Endometrium (tissue), 2 donors: ENCODE results near the gene ADM2.
"Not testable (repeated sequence)": the region's sequence is repeated elsewhere in the genome, so short reads cannot be mapped to it uniquely, and the experiment has no call there.

Experiments used
- FAIRE-seq: peaks from 2 replicates; lab custom pipeline; 2012; peaks lifted over from hg19 to GRCh38; lab: Jason Lieb, UNC
- donor health status: control.
- donor health status: control.

The ADM2 gene, protein sequence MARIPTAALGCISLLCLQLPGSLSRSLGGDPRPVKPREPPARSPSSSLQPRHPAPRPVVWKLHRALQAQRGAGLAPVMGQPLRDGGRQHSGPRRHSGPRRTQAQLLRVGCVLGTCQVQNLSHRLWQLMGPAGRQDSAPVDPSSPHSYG

DNA sequence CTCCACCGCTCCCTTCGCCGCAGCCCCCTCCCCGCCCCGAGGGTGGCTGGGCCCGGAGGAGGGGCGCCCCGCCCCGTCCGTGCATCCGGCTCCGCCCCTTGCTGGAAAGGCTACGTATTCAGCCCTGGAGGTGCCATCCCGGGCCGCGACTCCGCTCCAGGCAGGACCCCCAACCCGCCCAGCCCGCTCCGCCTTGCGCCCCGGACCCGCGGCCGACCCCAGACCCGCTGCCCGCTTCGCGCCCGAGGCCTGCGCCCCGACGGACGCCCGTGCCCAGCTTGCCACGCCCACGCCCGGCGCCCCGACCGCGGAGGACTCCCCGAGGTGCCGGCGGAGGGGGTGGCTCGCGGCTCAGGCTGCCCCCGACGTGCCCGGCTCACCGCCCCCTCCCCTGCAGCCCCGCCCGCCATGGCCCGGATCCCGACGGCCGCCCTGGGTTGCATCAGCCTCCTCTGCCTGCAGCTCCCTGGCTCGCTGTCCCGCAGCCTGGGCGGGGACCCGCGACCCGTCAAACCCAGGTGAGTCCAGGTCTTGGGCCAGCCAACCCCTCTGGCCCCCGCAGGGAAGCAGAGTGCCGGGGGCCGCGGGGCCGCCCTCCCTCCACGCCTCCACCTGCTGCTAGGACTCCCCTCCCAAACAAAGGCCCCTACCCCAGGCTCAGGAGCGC is at the start of gene ADM2:
Gene ADM2, plus strand, starts transcription at position 104 of the 667 bp plus-strand sequence. Its CDS starts 305 bp downstream, at position 409.
- FAIRE-seq: no peak

DNA sequence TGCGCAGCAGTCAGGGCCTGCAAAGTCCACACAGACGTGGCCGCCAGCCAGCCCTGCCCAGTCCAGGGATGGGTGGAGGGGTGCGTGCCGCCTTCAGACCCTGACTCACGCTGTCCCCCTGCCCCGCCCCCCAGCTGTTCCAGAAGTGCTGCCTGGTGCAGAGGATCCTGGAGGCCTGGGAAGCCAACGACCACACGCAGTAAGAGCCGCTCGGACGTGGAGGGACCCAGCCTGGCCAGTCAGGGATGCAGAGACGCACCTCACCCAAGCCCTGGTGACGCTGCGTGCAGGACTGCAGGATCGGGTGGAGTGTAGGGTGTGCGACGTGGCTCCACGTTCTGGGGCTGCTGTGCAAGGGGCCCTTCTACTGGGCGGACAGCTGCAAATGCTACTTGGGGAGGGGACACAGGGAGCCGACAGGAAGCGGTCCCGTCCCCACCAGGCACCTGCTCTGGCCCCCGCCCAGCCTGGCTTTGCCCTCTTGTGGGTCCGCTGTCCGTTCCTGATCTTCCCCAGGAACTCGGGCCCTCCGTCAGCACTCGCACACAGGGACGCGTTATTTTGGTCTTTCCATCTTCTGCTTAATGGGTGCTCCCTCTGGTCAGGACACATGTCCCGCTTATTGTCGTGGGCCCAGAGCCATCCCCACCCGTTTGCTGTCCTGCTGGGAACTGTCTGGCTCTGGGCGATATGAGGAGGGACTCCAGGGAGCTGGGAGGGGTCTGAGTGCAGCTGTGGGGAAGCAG is 49.0 kb upstream of the ADM2 start:
- FAIRE-seq: no peak

DNA sequence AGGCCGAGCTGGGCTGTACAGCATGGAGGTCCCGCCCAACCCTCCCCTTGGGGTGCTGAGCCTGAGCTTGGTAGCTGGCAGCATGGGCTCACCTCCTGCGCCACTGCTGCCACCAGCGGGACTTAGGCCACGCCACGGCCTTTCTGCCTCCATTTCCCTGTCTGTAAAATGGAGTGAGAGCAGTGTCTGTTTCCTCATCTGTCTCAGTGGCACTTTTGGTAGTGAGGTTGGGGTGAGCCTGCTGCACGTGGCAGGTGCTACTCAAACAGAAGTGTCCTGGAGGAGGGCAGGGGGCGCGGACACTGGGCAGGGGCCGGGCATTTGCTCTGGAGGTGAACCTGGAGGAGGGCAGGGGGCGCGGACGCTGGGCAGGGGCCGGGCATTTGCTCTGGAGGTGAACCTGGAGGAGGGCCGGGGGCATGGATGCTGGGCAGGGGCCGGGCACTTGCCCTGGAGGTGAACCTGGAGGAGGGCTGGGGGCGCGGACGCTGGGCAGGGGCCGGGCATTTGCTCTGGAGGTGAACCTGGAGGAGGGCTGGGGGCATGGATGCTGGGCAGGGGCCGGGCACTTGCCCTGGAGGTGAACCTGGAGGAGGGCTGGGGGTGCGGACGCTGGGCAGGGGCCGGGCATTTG is 48.3 kb upstream of the ADM2 start:
- FAIRE-seq: not testable (repeated sequence)

DNA sequence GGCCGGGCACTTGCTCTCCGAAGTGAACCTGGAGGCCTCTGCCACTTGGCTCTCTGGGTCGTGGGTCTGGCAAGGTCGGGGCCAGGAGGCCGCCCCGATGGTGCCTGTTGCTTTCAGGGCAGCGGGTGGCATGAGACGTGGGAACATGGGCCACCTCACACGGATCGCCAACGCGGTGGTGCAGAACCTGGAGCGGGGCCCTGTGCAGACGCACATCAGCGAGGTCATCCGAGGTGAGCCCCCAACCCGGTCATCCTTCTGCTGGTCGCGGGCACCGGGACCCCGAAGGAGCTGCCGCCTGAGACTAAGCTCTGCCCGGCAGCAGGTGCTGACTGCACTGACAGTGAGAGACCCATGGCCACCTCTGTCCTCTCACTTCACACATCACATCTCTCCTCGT is 46.5 kb upstream of the ADM2 start:
- FAIRE-seq: no peak

DNA sequence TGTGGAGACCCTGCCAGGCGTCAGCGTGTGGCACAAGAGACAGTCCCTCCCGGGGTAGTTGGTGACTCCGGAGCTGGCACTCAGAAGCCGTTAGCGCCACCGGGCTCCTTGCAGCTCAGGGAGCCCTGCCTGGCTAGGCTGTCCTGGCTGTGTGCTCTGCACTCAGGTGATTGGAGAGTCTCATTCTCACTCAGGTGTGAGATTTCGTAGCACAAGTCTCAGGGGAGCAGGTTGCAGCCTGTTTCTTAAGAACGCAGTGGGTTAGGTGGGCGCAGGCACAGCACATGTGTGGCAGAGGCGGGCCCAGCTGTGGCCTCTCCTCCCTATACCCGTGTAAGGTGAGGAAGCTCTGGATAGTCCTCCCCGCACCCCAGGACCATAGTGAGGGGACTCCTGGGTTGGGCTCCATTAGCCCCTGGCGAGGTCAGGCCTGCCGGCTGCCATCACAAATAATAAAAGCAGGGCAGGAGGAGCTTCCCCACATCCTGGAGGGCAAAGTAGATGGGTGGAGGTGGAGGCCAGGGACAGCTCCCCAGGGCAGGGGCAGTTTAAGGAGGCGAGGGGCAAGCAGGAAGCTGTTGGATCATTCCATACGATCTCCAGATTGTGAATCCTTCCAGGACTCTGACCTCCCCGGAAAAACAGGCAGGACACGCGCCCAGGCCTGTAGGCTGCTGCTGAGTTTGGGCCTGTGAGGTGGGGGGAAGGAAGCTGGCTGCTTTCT is 45.9 kb upstream of the ADM2 start:
- no peak for FAIRE-seq

DNA sequence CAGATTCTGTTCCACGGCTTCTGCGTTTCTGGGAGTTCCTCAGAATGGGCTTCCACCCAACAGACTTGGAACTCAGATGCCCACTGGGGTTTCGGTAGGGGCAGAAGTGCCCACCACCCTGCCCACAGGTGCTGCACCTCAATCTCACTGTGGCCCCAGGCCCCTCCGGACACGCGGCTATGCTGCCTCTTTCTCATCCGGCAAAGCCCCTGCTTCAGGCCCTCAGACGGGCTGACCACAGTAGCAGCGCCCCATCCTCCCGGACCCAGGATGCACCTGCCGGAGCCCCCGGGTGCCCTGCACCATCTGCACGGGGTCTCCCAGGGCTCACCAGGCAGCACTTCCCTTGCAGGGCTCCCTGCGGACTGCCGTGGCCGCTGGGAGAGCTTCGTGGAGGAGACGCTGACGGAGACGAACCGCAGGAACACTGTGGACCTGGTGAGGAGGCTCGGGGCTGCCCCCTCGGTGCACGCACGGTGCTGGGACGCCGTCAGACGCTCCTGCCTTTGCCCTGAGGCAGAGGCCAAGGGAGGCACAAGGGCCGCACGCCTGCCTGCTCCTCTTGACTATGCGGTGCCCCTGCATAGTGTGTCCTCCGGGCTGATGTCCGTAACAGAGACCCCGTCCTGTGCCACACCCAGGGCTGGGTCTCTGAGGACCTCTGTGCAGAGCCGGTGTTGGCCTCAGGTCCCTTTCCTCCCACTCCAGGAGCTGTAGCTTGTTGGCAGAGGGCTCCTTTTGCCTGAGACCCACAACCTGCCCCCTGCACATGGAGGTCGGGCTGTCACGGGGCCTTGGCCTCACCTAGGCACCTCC is 45.1 kb upstream of the ADM2 start:
- FAIRE-seq: no peak

DNA sequence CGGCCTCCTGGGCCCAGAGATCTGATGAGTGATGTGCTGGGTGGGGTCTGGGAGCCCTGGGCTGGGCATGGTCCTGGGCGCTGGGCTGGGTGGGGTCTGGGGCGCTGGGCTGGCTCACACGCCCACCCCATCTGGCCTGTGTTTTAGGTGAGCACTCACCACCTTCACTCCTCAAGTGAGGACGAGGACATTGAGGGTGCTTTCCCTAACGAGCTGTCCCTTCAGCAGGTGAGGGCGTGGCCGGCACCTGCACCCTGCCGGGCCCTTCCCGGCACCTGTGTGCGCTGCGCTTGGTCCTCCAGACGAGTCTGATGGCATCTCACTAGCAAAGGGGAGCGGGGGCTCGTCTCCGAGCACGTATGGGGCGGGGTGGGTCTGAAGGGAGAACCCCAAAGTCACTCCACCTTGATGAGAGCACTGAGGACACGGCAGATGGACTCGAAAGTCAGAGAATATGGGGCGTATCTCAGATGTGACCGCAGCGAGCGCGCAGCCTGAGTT is 44.5 kb upstream of the ADM2 start:
- no peak for FAIRE-seq

DNA sequence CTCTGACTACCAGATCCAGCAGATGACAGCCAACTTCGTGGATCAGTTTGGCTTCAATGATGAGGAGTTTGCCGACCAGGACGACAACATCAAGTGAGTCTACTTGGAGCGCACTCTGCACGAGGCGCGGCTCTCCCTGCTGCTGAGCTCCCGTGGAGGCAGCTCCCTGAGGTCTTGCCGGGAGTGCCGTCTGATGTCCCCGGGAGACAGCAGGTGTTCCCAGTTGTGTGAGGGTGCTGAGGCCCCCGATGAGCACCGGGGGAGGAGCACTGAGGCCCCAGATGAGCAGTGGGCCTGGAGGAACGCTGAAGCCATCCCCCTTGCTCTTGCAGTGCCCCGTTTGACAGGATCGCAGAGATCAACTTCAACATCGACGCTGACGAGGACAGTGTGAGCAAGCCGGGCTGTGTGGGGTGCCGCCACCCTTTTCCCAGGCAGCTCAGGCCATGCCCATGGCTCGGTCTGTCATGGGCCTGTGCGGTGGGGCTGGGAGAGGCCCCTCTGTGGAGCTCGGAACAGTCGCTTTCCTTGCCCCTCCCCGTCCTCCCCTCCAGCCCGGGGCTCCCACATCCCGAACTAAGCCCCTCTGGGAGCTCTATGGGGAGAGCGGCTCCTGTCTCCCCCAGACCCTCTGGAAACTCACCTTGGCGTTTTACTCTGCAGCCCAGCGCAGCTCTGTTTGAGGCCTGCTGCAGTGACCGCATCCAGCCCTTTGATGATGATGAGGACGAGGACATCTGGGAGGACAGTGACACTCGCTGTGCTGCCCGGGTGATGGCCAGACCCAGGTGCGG is 43.6 kb upstream of the ADM2 start:
- FAIRE-seq: no peak

DNA sequence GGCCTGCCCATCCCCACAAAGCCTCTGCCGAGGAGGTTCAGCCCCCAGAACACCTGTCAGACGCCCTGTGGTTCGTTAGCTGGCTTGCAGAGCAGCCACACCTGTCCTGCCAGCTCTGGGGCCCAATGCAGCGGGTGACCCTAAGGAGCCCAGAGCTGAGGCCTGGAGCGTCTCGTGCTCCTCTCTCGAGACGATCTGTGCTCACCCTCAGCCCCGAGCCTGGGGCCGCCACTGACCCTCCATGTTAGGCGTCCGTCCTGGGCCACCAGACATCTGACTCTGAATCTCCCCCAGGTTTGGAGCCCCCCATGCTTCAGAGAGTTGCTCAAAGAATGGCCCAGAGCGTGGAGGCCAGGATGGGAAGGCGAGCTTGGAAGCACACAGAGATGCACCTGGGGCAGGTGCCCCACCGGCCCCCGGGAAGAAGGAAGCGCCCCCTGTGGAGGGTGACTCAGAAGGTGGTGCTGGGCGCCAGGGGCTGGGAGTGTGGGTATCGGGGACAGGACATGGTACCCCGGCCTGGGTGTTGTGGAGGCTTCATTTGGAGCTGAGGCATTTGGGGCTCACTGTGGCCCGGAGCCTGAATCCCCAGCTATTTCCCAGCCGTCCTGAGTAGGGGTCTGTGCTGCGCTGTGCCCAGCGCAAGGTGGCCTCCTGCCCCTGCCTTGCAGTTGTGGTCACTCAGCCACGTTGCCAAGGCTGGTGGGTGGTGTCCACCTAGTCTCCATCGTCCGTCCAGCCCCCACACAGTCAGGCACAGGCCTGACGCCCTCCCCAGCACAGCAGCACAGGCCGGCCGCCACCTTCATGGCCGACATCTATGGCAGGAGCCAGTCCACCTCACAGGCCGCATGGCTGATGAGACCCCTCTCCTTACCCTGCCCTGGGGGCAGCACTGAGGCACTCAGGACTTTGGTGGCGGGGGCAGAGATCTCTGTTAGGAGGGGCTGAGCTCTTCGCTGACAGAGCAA is 42.8 kb upstream of the ADM2 start:
- no peak for FAIRE-seq

DNA sequence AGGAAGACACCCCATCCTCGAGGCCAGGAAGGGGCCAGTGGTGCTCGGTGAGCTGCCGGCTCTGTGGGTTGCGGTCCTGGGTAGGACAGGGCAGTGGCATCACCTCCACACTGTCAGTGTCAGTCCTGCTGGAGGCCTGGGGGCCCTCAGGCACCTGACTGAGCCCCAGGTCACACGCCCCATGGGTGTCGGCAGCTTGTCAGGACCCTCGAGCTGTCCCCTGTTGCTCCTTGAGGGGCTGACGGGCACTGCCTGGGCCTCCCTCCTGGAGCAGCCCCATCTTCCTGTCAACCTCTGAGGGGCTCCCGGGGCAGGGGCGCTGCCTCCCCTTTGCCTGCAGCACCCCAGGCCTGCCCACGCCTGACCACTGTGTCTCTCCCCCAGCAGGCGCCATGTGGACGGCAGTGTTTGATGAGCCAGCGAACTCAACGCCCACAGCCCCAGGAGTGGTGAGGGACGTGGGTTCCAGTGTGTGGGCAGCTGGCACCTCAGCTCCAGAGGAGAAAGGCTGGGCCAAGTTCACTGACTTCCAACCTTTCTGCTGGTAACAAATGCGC is 42.0 kb upstream of the ADM2 start:
- no peak for FAIRE-seq

DNA sequence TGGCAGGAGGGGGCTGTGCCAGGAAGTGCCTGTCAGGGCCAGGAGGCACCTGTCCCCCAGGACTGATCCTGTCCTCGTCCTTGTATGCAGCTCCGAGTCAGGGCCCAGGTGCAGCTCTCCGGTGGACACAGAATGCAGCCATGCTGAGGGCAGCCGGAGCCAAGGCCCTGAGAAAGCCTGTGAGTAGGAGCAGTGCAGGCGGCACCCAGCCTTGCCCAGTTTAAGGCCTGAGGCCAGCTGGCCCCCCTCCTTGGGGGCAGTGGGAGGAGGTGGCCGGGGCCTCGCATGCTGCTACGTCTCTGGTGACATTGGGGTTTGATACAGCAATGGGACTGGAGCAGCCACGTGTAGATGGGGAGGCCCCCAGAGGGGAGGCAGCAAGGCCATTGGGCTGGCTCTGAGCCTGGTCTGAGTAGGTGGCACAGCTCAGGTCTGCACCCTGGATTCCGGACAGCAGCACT is 41.4 kb upstream of the ADM2 start:
- FAIRE-seq: no peak

DNA sequence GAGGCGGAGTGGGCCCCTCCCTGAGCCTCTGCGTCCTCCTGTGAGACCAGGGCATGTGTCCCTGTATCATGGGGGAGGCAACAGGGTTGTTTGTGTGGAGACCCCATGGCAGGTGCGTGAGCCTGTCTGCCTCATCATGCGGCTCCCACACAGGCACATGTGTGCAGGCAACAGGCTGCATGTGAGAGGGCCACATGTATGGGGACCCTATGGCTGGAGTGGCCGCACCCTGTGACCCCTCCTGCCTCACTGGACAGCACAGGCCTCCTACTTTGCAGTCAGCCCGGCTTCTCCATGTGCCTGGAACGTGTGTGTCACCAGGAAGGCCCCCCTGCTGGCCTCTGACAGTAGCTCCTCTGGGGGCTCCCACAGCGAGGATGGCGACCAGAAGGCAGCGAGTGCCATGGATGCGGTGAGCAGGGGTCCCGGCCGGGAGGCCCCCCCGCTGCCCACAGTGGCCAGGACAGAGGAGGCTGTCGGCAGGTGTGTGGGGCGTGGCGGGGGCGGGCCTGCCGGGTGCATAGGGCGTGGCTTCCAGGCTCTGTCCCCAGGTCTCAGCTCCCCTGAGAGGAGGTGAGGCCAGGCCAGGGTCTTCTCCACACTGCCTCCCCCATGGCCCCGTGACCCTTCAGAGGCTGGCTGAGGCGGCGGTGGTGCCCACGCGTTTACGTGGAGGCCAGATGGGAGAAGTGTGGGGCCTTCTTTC is 40.6 kb upstream of the ADM2 start:
- FAIRE-seq: no peak

DNA sequence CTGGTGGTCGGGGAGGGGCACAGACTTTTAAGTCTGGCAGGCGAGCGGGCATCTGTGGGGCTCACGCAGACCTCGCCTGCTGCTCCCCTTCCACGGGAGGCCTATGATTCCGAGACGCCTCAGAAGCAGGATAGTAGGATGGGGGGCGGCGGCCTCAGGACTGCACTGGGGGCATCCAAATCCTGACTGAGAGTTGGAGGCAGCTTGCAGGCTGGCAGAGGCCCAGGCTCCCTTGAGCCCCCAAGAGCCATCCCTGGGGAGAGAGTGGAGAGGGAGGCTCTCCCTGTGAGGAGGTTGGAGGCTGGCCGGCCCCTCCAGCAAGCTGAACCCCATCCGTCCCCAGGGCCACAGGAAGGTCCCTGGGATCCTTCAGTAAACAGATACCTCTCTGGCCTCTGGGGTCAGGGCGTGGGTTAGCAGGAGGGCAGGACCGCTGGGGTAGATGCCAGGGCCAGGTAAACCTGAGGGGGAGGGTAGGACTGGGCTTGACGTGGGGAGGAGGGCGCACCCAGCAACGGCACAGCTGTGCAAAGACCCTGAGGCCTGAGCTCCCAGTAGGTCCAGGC is 39.8 kb upstream of the ADM2 start:
- FAIRE-seq: no peak

DNA sequence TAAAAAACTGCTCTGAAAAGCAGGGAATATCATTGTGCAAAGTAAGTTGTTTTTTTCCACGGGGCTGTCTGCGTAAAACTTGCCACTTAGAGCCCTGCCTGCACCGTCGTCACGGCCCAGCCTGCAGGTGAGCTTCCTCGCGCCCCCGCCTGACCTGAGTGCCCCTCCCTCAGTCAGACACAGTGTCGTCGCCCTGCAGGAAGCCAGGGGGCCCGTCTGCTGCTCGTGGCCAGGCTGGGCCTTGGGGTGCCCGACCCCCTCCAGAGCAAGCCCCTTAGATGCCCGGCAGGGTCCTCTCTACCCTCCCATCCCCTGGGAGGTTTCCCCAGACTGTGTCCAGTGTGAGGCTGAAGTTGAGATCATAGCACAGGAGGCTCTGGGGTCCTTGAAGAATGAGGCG is 38.1 kb upstream of the ADM2 start:
- FAIRE-seq: no peak

DNA sequence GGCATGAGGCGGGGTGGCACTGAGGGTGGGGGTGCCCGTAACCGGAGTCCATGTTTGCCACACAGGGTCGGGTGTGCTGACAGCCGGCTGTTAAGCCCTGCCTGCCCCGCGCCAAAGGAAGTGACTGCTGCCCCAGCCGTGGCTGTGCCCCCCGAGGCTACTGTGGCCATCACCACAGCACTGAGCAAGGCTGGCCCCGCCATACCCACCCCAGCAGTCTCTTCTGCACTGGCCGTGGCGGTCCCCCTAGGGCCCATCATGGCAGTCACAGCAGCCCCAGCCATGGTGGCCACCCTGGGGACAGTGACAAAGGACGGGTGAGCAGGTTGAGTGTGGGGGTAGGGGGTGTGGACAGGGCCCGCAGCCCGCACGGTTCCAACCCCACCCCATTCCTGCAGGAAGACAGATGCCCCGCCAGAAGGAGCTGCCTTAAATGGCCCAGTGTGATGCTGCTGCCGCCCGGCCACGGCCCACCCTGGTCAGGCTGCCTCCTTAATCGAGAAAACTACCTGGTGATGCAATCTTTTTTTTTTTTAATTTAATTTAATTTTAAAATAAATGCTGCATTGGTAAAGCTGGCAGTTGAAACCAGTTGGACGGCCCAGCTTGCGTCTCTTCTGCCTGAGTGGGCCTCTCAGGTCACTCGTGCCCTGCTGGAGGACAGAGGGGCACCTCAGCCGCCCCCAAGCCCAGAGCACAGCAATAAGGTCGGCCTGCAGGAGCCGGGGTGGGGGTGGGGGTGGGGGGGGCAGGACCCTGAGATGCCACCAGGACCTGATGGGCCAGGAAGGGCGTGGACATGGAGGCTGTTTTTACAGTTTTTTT is 37.3 kb upstream of the ADM2 start:
- FAIRE-seq: no peak

DNA sequence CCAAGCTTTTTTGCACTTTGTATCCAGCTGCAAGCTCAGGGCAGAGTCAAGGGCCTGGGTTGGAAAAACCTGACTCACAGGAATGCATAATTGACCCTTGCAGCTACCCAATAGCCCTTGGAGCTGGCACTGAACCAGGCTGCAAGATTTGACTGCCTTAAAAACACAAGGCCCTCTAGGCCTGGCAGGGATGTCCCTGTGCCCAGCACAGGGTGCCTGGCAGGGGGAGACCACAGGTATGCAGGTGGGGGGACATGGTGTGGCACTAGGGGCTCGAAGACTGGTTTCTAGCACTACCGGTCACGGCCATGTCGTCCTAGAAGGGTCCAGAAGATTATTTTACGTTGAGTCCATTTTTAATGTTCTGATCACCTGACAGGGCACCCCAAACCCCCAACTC is 36.7 kb upstream of the ADM2 start:
- FAIRE-seq: no peak
